ENCODE results near the gene FAM177A1.
"Not testable (repeated sequence)": the region's sequence is repeated elsewhere in the genome, so short reads cannot be mapped to it uniquely, and the experiment has no call there.

DNA sequence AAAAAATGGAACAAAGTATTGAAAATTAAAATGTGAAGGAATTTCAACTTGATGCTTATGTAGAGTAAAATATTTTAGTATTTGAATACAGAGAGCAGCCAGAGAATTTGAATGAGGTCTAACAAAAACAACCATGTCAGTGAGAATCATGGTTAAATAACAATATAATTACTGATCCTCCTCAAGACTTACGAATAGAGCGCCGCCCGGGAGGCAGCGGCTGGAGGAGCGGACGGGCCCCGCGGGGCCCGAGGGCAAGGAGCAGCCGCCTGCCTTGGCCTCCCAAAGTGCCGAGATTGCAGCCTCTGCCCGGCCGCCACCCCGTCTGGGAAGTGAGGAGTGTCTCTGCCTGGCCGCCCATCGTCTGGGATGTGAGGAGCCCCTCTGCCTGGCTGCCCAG lies 7.8 kb upstream of the FAM177A1 start:
- not testable (repeated sequence) for TF ChIP-seq CTCF, POLR2A (IDR thresholded peaks at IDR 0.05)

All from heart left ventricle (tissue), 13 donors.